ENCODE results near the gene TBC1D25. TPM values are rescaled to one million over a fixed set of nuclear protein-coding genes. Genes with fewer than 3 reads are reported as not detected.

The TBC1D25 gene
- total RNA-seq, 1 donor from 2014 or later, result 14.6 TPM

DNA sequence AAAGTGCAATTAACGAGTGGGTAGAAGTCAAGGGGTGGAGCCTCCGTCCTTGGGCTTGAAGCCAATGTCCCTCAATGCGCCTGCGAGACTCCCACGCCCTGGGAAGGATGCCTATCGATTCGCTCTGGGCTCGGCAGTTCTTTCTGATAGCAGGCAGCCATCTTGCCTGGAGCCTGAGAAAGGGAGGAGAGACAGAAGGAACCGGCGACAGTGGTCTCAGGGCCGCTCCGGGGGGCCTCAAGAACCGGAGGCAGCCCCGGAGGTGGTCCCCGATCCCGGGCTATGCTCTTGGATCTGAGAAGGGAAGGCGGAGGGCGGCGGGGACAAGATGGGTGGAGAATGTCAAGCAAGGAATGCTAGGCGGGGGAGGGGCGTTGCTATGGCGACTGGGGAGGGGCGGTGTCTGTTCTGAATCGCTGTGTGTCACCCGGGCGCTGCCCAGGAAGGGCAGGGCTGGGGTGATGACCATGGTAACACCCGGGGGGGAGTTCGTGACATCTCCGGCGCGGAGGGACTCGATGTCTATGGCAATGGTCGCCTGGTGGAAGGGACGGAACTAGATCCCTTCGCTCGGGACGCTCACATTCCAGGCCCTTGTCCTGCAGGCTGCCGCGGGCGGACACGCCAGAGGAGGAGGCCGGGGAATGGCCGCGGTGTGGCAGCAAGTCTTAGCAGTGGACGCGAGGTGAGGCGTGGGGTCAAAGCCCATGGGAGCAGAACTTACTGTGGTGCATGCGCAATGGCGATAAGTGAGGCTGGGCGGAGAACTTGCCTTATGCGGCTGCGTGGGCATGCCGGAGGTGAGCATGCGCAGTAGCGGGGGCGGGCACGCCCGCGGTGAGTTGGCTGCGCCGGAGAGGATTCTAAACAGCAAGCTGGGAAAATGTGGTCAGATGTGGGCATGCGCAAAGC is 58.1 kb downstream of the TBC1D25 start, which contains the start of gene WDR13:
Gene WDR13 (plus strand): TSS at position 140 of the 912 bp plus-strand sequence. CDS start 505 bp downstream, at position 645.
- no peaks in the 10 kb centered on the region for H3K9me3 ChIP-seq
- peak; percentile 94 for ATAC-seq
- peak; percentile 95 for DNase-seq
- TF ChIP-seq, protein P1, sequence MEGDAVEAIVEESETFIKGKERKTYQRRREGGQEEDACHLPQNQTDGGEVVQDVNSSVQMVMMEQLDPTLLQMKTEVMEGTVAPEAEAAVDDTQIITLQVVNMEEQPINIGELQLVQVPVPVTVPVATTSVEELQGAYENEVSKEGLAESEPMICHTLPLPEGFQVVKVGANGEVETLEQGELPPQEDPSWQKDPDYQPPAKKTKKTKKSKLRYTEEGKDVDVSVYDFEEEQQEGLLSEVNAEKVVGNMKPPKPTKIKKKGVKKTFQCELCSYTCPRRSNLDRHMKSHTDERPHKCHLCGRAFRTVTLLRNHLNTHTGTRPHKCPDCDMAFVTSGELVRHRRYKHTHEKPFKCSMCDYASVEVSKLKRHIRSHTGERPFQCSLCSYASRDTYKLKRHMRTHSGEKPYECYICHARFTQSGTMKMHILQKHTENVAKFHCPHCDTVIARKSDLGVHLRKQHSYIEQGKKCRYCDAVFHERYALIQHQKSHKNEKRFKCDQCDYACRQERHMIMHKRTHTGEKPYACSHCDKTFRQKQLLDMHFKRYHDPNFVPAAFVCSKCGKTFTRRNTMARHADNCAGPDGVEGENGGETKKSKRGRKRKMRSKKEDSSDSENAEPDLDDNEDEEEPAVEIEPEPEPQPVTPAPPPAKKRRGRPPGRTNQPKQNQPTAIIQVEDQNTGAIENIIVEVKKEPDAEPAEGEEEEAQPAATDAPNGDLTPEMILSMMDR (IDR thresholded peaks at IDR 0.05), result no peak
- peak within 1 kb of the TSS; percentile 97 for H3K27ac ChIP-seq
- no peaks in the 10 kb centered on the region for H3K27me3 ChIP-seq
- H3K4me1 ChIP-seq, result no peaks in the 10 kb centered on the region
- intact Hi-C loops (cut with DNase I), result no loop called here
- peaks cover 31% of the 10 kb centered on the region for H3K36me3 ChIP-seq
- peak within 1 kb of the TSS; percentile 65 for H3K4me3 ChIP-seq

DNA sequence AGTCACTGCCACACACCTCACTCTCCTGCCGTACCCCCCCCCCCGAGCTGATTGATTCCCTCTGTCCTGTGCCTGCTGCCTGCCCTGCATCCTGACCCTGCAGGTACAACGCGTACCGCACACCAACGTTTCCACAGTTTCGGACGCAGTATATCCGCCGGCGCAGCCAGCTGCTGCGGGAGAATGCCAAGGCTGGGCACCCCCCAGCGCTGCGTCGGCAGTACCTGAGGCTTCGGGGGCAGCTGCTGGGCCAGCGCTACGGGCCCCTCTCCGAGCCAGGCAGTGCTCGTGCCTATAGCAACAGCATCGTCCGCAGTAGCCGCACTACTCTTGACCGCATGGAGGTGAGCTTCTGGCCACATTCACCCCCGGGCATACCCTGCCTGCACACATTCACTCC is 59.1 kb downstream of the TBC1D25 start:
- TF ChIP-seq, protein P1 (IDR thresholded peaks at IDR 0.05), result no peak
- Histone ChIP-seq H3K9me3 (no peaks in the 10 kb centered on the region), H3K36me3 (peaks cover 34% of the 10 kb centered on the region), H3K4me3 (peak overlapping the region; percentile 65), H3K27ac (peak overlapping the region; percentile 97), H3K4me1 (no peaks in the 10 kb centered on the region), H3K27me3 (no peaks in the 10 kb centered on the region)
- intact Hi-C loops (cut with DNase I), result no loop called here
- no peak for ATAC-seq
- no peak for DNase-seq

GRCh38 chrX:48599341-48599740 is 59.8 kb downstream of the TBC1D25 start:
- H3K4me1 ChIP-seq, result no peaks in the 10 kb centered on the region
- TF ChIP-seq, protein P1 (IDR thresholded peaks at IDR 0.05), result no peak
- intact Hi-C loops (cut with DNase I), result no loop called here
- H3K9me3 ChIP-seq, result no peaks in the 10 kb centered on the region
- no peak for DNase-seq
- H3K36me3 ChIP-seq, result peaks cover 34% of the 10 kb centered on the region
- H3K27me3 ChIP-seq, result no peaks in the 10 kb centered on the region
- H3K27ac ChIP-seq, result no peak overlapping the region
- no peak for ATAC-seq
- H3K4me3 ChIP-seq, result no peak overlapping the region

DNA sequence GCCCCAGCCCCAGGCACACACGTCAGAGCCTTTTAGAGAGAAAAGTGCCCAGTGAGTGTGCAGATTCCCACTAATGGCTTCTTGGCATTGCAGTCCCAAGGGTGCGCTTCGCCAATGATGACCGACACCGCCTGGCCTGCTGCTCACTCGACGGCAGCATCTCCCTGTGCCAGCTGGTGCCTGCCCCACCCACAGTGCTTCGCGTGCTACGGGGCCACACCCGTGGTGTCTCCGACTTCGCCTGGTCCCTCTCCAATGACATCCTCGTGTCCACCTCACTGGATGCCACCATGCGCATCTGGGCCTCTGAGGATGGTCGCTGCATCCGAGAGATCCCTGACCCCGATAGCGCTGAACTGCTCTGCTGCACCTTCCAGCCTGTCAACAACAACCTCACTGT is 60.7 kb downstream of the TBC1D25 start:
- no peak overlapping the region for H3K27ac ChIP-seq
- no peaks in the 10 kb centered on the region for H3K27me3 ChIP-seq
- H3K4me1 ChIP-seq, result no peaks in the 10 kb centered on the region
- ATAC-seq (no peak), DNase-seq (no peak)
- H3K4me3 ChIP-seq, result no peak overlapping the region
- H3K9me3 ChIP-seq, result no peaks in the 10 kb centered on the region
- intact Hi-C loops (cut with DNase I), result no loop called here
- TF ChIP-seq, protein P1 (IDR thresholded peaks at IDR 0.05), result no peak
- H3K36me3 ChIP-seq, result peaks cover 34% of the 10 kb centered on the region

DNA sequence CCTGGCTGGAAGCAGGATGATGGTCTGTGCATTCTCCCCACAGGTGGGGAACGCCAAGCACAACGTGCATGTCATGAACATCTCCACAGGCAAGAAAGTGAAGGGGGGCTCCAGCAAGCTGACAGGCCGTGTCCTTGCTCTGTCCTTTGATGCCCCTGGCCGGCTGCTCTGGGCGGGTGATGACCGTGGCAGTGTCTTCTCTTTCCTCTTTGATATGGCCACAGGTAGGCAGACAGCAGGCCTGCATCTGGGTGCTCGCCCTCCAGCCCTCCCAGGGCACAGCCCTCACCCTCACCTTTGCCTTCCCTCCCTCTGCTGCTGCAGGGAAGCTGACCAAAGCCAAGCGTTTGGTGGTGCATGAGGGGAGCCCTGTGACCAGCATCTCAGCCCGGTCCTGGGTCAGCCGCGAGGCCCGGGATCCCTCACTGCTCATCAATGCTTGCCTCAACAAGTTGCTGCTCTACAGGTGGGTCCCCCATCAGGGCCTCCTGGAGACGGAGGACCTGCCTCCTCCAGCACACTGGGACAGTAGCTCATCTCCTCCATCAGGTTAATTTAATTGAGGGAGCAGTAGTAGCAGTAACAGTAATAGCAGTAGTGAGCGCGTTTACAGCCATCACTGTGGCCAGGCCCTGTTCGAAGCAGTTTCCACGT is 62.4 kb downstream of the TBC1D25 start:
- peaks cover 34% of the 10 kb centered on the region for H3K36me3 ChIP-seq
- no peak for ATAC-seq
- H3K4me3 ChIP-seq, result no peak overlapping the region
- TF ChIP-seq, protein P1 (IDR thresholded peaks at IDR 0.05), result no peak
- H3K27me3 ChIP-seq, result no peaks in the 10 kb centered on the region
- no peaks in the 10 kb centered on the region for H3K9me3 ChIP-seq
- no peaks in the 10 kb centered on the region for H3K4me1 ChIP-seq
- intact Hi-C loops (cut with DNase I), result no loop called here
- no peak overlapping the region for H3K27ac ChIP-seq
- DNase-seq, result no peak

Data from upper lobe of right lung (tissue), 1 donor.